HepG2 (cell line): ENCODE results near the gene LYSMD3. TPM values are rescaled to one million over a fixed set of nuclear protein-coding genes. Genes with fewer than 3 reads are reported as not detected.

ENCODE experiments used
- CENPT ChIP-seq: sonication (generic); formaldehyde crosslinking; IDR thresholded peaks from 2 replicates; pipeline ENCODE4 v1.8.0; 2022; ENCODE audit warnings: low read depth, mild to moderate bottlenecking, moderate library complexity, missing genetic modification reagents
- CREBL2 ChIP-seq: sonication (generic); formaldehyde crosslinking; IDR thresholded peaks from 2 replicates; pipeline ENCODE4 v1.8.1; 2023; ENCODE audit warnings: missing genetic modification reagents, mild to moderate bottlenecking, borderline replicate concordance
- GZF1 ChIP-seq: sonication (generic); formaldehyde crosslinking; IDR thresholded peaks from 2 replicates; pipeline ENCODE4 v1.5.1; 2020; ENCODE audit warnings: mild to moderate bottlenecking, missing genetic modification reagents
- HES4 ChIP-seq: sonication (generic); formaldehyde crosslinking; IDR thresholded peaks from 2 replicates; pipeline ENCODE4 v1.9.0; 2021; ENCODE audit warnings: mild to moderate bottlenecking, missing genetic modification reagents, borderline replicate concordance
- KLF16 ChIP-seq, 2 experiments: sonication (generic) in 1 of 2; formaldehyde crosslinking in 1 of 2; IDR thresholded peaks; 2 replicates each; pipeline versions ENCODE4 v1.6.1 to v1.8.0; 2016 to 2023; ENCODE audit warnings: missing genetic modification reagents in 2 of 2, missing compliant biosample characterization in 1 of 2
- LRRFIP1 ChIP-seq: sonication (generic); formaldehyde crosslinking; conservative IDR thresholded peaks from 2 replicates; pipeline ENCODE4 v1.4.0; 2020; ENCODE audit warnings: missing genetic modification reagents
- MAX ChIP-seq: IDR thresholded peaks from 2 replicates; pipeline ENCODE4 v1.6.1; 2012; ENCODE audit warnings: inconsistent platforms
- MXD4 ChIP-seq: IDR thresholded peaks from 2 replicates; pipeline ENCODE4 v1.6.1; 2016; ENCODE audit warnings: mild to moderate bottlenecking, missing biosample characterization, missing genetic modification reagents
- MYC ChIP-seq: sonication (generic); formaldehyde crosslinking; IDR thresholded peaks from 2 replicates; pipeline ENCODE4 v1.9.0; 2021; ENCODE audit warnings: missing genetic modification reagents, borderline replicate concordance
- REXO4 ChIP-seq: sonication (generic); formaldehyde crosslinking; IDR thresholded peaks from 2 replicates; pipeline ENCODE4 v1.8.0; 2022; ENCODE audit warnings: missing genetic modification reagents, mild to moderate bottlenecking, borderline replicate concordance
- SMAD3 ChIP-seq: sonication (generic); formaldehyde crosslinking; IDR thresholded peaks from 2 replicates; pipeline ENCODE4 v1.4.0; 2020; ENCODE audit warnings: missing genetic modification reagents
- TFDP2 ChIP-seq: sonication (generic); formaldehyde crosslinking; IDR thresholded peaks from 2 replicates; pipeline ENCODE4 v1.4.0; 2020; ENCODE audit warnings: missing genetic modification reagents
- TP53 ChIP-seq: sonication (generic); formaldehyde crosslinking; conservative IDR thresholded peaks from 2 replicates; pipeline ENCODE4 v1.4.0; 2020; ENCODE audit warnings: missing genetic modification reagents
- USF2 ChIP-seq, 2 experiments: sonication (generic) in 1 of 2; formaldehyde crosslinking in 1 of 2; IDR thresholded peaks; 2 replicates each; pipeline versions ENCODE4 v1.5.1 to v1.6.1; 2011 to 2020; ENCODE audit warnings: borderline replicate concordance in 1 of 2, low read depth in 1 of 2, low read length in 1 of 2, mild to moderate bottlenecking in 1 of 2, missing genetic modification reagents in 1 of 2, moderate library complexity in 1 of 2
- ZBTB2 ChIP-seq: sonication (generic); formaldehyde crosslinking; IDR thresholded peaks from 2 replicates; pipeline ENCODE4 v1.8.0; 2022; ENCODE audit warnings: low read depth, missing genetic modification reagents
- ZNF224 ChIP-seq: sonication (generic); formaldehyde crosslinking; IDR thresholded peaks from 2 replicates; pipeline ENCODE4 v1.5.0; 2020; ENCODE audit warnings: mild to moderate bottlenecking, missing genetic modification reagents
- ZNF605 ChIP-seq: sonication (generic); formaldehyde crosslinking; IDR thresholded peaks from 2 replicates; pipeline ENCODE4 v1.8.0; 2022; ENCODE audit warnings: mild to moderate bottlenecking, missing genetic modification reagents
- ZNF607 ChIP-seq: sonication (generic); formaldehyde crosslinking; IDR thresholded peaks from 2 replicates; pipeline ENCODE4 v1.5.1; 2020; ENCODE audit warnings: missing genetic modification reagents, mild to moderate bottlenecking, borderline replicate concordance
- ZNF781 ChIP-seq: sonication (generic); formaldehyde crosslinking; IDR thresholded peaks from 2 replicates; pipeline ENCODE4 v1.5.1; 2020; ENCODE audit warnings: borderline replicate concordance, mild to moderate bottlenecking, missing genetic modification reagents; ENCODE audit errors: not compliant biosample characterization
- polyA plus RNA-seq, 8 experiments: library from polyadenylated mRNA; depleted of rRNA in 3 of 8; stranded (reverse) in 7 of 8; unstranded in 1 of 8; fragments of >200 nt; fragmentation: Illumina TruSeq in 4 of 8; extraction: Trizol in 4 of 8; gene quantifications; 2 replicates each; pipeline versions ENCODE4 v1.2.1 to v1.2.3, GENCODE V29; 2011 to 2016; ENCODE audit warnings: low read depth in 4 of 8, missing spikeins in 1 of 8, mixed read lengths in 1 of 8; ENCODE audit not compliant: insufficient read depth in 1 of 8
- total RNA-seq, 5 experiments: library from RNA; depleted of rRNA; stranded (reverse); fragments of >200 nt; fragmentation: Illumina TruSeq; extraction: Trizol; gene quantifications; 2 replicates each; pipeline ENCODE4 v1.2.3, GENCODE V29; 2016; ENCODE audit warnings: low read depth in 1 of 5

Gene LYSMD3
- total and polyA plus RNA-seq, 2 of the 13 experiments (the other 11 are each of a cell fraction or from before 2014, with no cell fraction given), result 9.1 to 13.8 TPM

GRCh38 chr5:90473396-90474234, 55.8 kb downstream of the LYSMD3 start (continued):
- TF ChIP-seq MYC (CRISPR knock-in tag), result peak; percentile 91
- peak; percentile 32; the same call in 1 of the 2 replicates for TF ChIP-seq TFDP2 (CRISPR knock-in tag)
- no peak for TF ChIP-seq SMAD3 (CRISPR knock-in tag)
- peak; percentile 46; the same call in 1 of the 2 replicates for TF ChIP-seq ZBTB2 (CRISPR knock-in tag)
- TF ChIP-seq ZNF781 (CRISPR knock-in tag), result peak; percentile 61
- TF ChIP-seq USF2 (IDR thresholded peaks at IDR 0.05; ENCODE audit: low read depth, low read length), result no peak
- peak; percentile 68; the same call in 1 of the 2 replicates for TF ChIP-seq USF2 (CRISPR knock-in tag; IDR thresholded peaks at IDR 0.05; ENCODE audit: borderline replicate concordance)
- TF ChIP-seq HES4 (CRISPR knock-in tag), result peak; percentile 79
- 0 out of 2 replicates have a peak, but pooled peaks have one; percentile 38 for TF ChIP-seq ZNF224 (CRISPR knock-in tag)
- peak; percentile 78; the same call in 1 of the 2 replicates for TF ChIP-seq TP53 (CRISPR knock-in tag)
- TF ChIP-seq REXO4 (CRISPR knock-in tag), result no peak; the same call in 1 of the 2 replicates
- 0 out of 2 replicates have a peak, but pooled peaks have one; percentile 10 for TF ChIP-seq MXD4
- no peak for TF ChIP-seq LRRFIP1 (CRISPR knock-in tag)
- TF ChIP-seq KLF16 (CRISPR knock-in tag; IDR thresholded peaks at IDR 0.05), result 0 out of 4 replicates have a peak, but pooled peaks of 1 of the 2 experiments have one; percentile 23
- no peak for TF ChIP-seq ZNF605 (CRISPR knock-in tag)
- 0 out of 2 replicates have a peak, but pooled peaks have one; percentile 65 for TF ChIP-seq CREBL2 (CRISPR knock-in tag)
- peak; percentile 97 for TF ChIP-seq MAX
- TF ChIP-seq ZNF607 (CRISPR knock-in tag), result peak; percentile 53
- no peak; the same call in 1 of the 2 replicates for TF ChIP-seq CENPT (CRISPR knock-in tag)
- no peak; the same call in 1 of the 2 replicates for TF ChIP-seq GZF1
